Left ventricle myocardium inferior (tissue), 1 donor: Measurements from ENCODE around the gene CCDC91. TPM values are rescaled to one million over a fixed set of nuclear protein-coding genes. Genes with fewer than 3 reads are reported as not detected.

Experiments used
- DNase-seq: peaks from one replicate; pipeline ENCODE4 v3.0.0-alpha.2; 2020
- H3K27ac ChIP-seq: fragments of 200-600 bp; replicated peaks from 2 replicates; pipeline ENCODE4 v1.8.0; 2021
- H3K27me3 ChIP-seq: fragments of 200-600 bp; 2 replicates; pipeline ENCODE4 v1.8.0; 2021; ENCODE audit warnings: low read depth
- H3K36me3 ChIP-seq: fragments of 200-600 bp; 2 replicates; pipeline ENCODE4 v1.8.0; 2021
- H3K4me1 ChIP-seq: fragments of 200-600 bp; 2 replicates; pipeline ENCODE4 v1.8.0; 2021
- H3K4me3 ChIP-seq: fragments of 200-600 bp; 2 replicates; pipeline ENCODE4 v1.8.0; 2021; ENCODE audit warnings: mild to moderate bottlenecking, moderate library complexity
- H3K9me3 ChIP-seq: fragments of 200-600 bp; replicated peaks from 2 replicates; pipeline ENCODE4 v1.8.0; 2021
- CTCF ChIP-seq: fragments of 200-600 bp; IDR thresholded peaks from 2 replicates; pipeline ENCODE4 v1.8.0; 2021; ENCODE audit warnings: antibody characterized with exemption, mild to moderate bottlenecking, borderline replicate concordance
- intact Hi-C: fragments of 100-400 bp; cut with micrococcal nuclease; formaldehyde crosslinking; loops from one replicate; pipeline ENCODE4 v1.11.0; 2022
- total RNA-seq: library from RNA; stranded (reverse); fragmentation: NEBNext Ultra II Directional; extraction: Animal tissue kit (Norgen Biotek cat#: 25700); gene quantifications from one replicate; pipeline ENCODE4 v1.2.1, GENCODE V29; 2021
- donor health status: DM: no; HTN: yes; CAD: no; lungs with severe emphysema.

CCDC91 gene
- total RNA-seq, 1 donor from 2014 or later = 46.4 TPM

GRCh38 chr12:28535216-28535615 is 345.0 kb downstream of the CCDC91 start:
- intact Hi-C loops = no loop called here
- no peak overlapping the region for H3K27ac ChIP-seq
- H3K9me3 ChIP-seq = no peaks in the 10 kb centered on the region

GRCh38 chr12:28536088-28536487 is 345.8 kb downstream of the CCDC91 start:
- TF ChIP-seq CTCF = no peak
- Histone ChIP-seq H3K4me1 (peaks cover 10% of the 10 kb centered on the region), H3K27me3 (no peaks in the 10 kb centered on the region), H3K36me3 (no peaks in the 10 kb centered on the region), H3K4me3 (no peak overlapping the region), H3K9me3 (no peaks in the 10 kb centered on the region), H3K27ac (no peak overlapping the region)
- no peak for DNase-seq
- intact Hi-C loops = no loop called here

More at GRCh38 chr12:28535216-28535615, 345.0 kb downstream of the CCDC91 start:
- TF ChIP-seq CTCF = no peak
- no peak for DNase-seq
- no peaks in the 10 kb centered on the region for H3K27me3 ChIP-seq
- no peaks in the 10 kb centered on the region for H3K36me3 ChIP-seq
- H3K4me3 ChIP-seq = no peak overlapping the region
- H3K4me1 ChIP-seq = peaks cover 10% of the 10 kb centered on the region

GRCh38 chr12:28537474-28537873 is 347.2 kb downstream of the CCDC91 start:
- no peak for TF ChIP-seq CTCF
- H3K27me3 ChIP-seq = no peaks in the 10 kb centered on the region
- intact Hi-C loops = no loop called here
- no peak for DNase-seq
- H3K36me3 ChIP-seq = no peaks in the 10 kb centered on the region
- no peaks in the 10 kb centered on the region for H3K9me3 ChIP-seq
- H3K4me3 ChIP-seq = no peak overlapping the region
- H3K27ac ChIP-seq = no peak overlapping the region
- H3K4me1 ChIP-seq = peaks cover 10% of the 10 kb centered on the region

- no peak overlapping the region for H3K4me3 ChIP-seq
- TF ChIP-seq CTCF = no peak
Measured at GRCh38 chr12:28539691-28540323, 349.6 kb downstream of the CCDC91 start.

GRCh38 chr12:28540324-28540714 is 350.1 kb downstream of the CCDC91 start:
- DNase-seq = no peak
- peaks cover 6% of the 10 kb centered on the region for H3K4me1 ChIP-seq
- no peaks in the 10 kb centered on the region for H3K27me3 ChIP-seq
- no peaks in the 10 kb centered on the region for H3K9me3 ChIP-seq
- H3K36me3 ChIP-seq = no peaks in the 10 kb centered on the region
- TF ChIP-seq CTCF = no peak
- no peak overlapping the region for H3K4me3 ChIP-seq
- intact Hi-C loops = no loop called here
- no peak overlapping the region for H3K27ac ChIP-seq

More at GRCh38 chr12:28539691-28540323, 349.6 kb downstream of the CCDC91 start:
- H3K27me3 ChIP-seq = no peaks in the 10 kb centered on the region
- no peak overlapping the region for H3K27ac ChIP-seq
- no peaks in the 10 kb centered on the region for H3K9me3 ChIP-seq
- intact Hi-C loops = no loop called here
- H3K4me1 ChIP-seq = peaks cover 10% of the 10 kb centered on the region
- no peaks in the 10 kb centered on the region for H3K36me3 ChIP-seq
- no peak for DNase-seq
